SU-DHL-6 (cell line): Measurements from ENCODE around the gene TMEM237.

ENCODE experiments used
- CTCF ChIP-seq: fragments of 200-600 bp; sonication (generic); IDR thresholded peaks from one replicate; pipeline ENCODE4 v1.5.1; 2017; ENCODE audit warnings: antibody characterized with exemption, mild to moderate bottlenecking, low read length, moderate library complexity; ENCODE audit not compliant: insufficient read depth, poor library complexity, severe bottlenecking
- EZH2phosphoT487 ChIP-seq: fragments of 200-600 bp; sonication (generic), shearing (Covaris generic); conservative IDR thresholded peaks from 2 replicates; pipeline ENCODE4 v1.6.1; 2018; ENCODE audit warnings: mild to moderate bottlenecking, antibody characterized with exemption, low read length, moderate library complexity, mixed read lengths

- TF ChIP-seq CTCF: no peak
- TF ChIP-seq EZH2phosphoT487: no peak
Measured at GRCh38 chr2:201643216-201643890, at the start of gene TMEM237.
